Skin epidermis (tissue), 12 donors: ENCODE results near the gene SASH3.
A peak's percentile ranks its signal among the peaks of the same experiment; 100 is the strongest.
"Not testable (repeated sequence)": the region's sequence is repeated elsewhere in the genome, so short reads cannot be mapped to it uniquely, and the experiment has no call there.

ENCODE experiments used
- H3K27ac ChIP-seq, 21 experiments: fragments of 200-600 bp; sonication (generic) in 11 of 21; one replicate each; pipeline ENCODE4 v1.5.0; 2020; ENCODE audit warnings: mild to moderate bottlenecking in 3 of 21, inconsistent platforms in 2 of 21, moderate library complexity in 2 of 21
- H3K4me3 ChIP-seq, 7 experiments: fragments of 200-600 bp; sonication (generic) in 2 of 7; one replicate each; pipeline ENCODE4 v1.5.0; 2020; ENCODE audit warnings: inconsistent platforms in 2 of 7, mild to moderate bottlenecking in 2 of 7, moderate library complexity in 1 of 7

SASH3 gene

DNA sequence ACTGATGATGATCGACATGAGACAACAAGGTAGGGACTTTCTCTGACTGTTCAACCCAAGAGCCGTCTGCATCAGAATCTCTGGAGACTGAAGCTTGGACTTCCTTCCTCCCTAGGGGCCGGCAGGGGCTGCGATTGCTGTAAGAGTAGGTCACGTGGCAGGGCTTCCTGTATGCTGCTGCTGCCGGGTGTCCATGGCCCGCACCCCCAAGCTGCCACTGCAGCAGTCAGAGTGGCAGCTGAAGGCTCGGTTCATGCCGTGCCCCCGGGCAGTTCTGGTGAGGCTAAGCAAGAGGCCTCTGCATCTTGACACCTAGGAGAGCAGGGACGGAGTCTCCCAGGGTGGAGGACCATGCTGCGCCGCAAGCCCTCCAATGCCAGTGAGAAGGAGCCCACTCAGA is at the start of gene SASH3:
TSS of gene SASH3 (plus strand) at position 203 of the 400 bp plus-strand sequence. CDS start at position 352, 149 bp downstream.
- Histone ChIP-seq H3K4me3 (peak within 1 kb of the TSS; percentile 26 to 40 (median 29)), H3K27ac (peak within 1 kb of the TSS in 14 of 21 experiments; percentile 20 to 92 (median 73))

DNA sequence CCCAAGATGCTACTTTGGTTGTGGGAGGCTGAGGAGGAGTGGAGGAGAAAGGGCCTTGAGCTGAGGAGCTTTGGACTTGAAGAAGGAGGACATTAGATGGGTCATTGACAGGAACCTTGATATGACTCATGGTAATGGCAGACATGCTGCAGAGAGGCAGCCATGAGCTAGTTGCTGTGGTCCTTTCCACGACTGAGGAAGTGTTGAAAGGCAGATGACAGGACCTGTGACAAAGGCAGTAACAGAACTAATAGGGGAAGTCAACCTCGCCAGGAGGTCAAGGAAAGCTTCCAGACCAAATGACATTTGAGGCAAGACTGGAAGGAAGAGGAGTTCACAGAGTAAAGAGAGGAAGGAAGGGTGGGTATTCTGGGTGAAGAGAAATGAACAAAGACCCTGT is 48.5 kb upstream of the SASH3 start:
- Histone ChIP-seq H3K27ac (no peak overlapping the region), H3K4me3 (no peak overlapping the region)

DNA sequence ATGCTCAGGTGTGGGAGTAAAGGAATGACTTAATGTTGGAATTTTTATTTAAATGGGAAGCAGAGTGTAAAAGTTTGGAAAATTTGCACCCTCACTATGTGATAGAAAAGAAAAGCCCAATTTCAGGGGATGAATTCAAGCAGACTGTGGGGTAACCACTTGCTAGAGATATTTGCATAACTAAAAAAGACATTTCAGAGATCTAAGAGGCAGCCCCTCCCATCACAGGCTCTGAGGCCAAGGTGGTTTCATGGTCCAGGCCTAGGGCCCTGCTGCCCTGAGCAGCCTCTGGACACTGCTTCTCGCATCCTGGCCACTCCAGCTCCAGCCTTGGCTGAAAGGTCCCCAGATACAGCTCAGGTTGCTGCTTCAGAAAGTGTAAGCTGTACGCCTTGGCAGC is 46.9 kb upstream of the SASH3 start:
- H3K4me3 ChIP-seq: no peak overlapping the region
- no peak overlapping the region for H3K27ac ChIP-seq

DNA sequence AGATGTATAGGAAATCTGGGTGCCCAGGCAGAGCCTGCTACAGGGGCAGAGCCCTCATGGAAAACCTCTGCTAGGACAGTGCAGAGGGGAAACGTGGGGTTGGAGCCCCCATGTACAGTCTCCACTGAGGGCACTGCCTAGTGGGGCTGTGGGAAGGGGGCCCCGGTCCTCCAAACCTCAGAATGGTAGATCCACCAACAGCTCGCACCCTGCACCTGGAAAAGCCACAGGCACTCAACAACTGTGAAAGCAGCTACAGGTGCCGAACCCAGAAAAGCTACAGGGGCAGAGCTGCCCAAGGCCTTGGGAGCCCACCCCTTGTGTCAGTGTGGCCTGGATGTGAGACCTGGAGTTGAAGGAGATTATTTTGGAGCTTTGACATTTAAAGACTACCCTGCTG is 46.4 kb upstream of the SASH3 start:
- H3K27ac ChIP-seq: no peak overlapping the region
- H3K4me3 ChIP-seq: no peak overlapping the region

DNA sequence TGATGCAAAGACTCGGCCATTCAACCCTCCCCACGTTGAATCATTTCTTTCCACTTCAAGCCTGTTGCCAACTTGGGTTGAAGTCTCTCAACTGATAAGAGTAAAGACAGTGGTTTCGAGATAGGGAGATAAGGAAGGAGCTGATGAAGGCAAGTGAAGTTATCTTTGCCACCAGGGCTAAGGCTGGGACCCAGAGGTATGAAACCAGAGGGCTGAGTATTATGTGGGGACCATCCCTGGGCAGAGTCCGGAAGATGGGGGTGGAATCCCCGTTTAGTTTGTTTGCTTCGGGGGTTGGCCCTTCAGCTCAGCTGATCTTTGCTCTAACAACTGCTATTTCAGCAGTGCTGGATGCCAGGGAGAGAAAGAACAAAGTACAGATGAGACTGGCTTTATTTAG is 43.3 kb upstream of the SASH3 start:
- H3K27ac ChIP-seq: no peak overlapping the region
- H3K4me3 ChIP-seq: no peak overlapping the region

DNA sequence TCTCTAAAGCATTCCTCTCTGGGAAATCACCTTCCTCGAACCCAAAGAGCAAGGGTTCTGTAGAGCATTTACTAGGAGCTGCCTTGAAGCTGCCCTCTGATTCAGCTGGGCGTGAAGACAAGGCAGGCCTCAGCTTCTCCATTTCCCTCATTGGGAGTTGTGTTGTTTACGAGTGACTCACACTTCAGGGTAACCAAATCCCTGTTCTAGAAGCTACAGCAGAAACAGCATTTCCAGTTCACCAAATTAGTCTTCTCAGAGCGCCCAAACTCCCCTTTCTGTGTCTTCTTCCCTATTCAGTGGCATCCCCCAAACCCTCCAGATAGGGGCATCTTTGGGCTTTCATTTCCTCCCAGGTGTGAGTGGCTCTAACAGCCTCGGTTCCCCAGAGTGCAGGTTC is 41.8 kb upstream of the SASH3 start:
- no peak overlapping the region for H3K4me3 ChIP-seq
- peak overlapping the region in 16 of 21 experiments; percentile 25 to 74 (median 54) for H3K27ac ChIP-seq

DNA sequence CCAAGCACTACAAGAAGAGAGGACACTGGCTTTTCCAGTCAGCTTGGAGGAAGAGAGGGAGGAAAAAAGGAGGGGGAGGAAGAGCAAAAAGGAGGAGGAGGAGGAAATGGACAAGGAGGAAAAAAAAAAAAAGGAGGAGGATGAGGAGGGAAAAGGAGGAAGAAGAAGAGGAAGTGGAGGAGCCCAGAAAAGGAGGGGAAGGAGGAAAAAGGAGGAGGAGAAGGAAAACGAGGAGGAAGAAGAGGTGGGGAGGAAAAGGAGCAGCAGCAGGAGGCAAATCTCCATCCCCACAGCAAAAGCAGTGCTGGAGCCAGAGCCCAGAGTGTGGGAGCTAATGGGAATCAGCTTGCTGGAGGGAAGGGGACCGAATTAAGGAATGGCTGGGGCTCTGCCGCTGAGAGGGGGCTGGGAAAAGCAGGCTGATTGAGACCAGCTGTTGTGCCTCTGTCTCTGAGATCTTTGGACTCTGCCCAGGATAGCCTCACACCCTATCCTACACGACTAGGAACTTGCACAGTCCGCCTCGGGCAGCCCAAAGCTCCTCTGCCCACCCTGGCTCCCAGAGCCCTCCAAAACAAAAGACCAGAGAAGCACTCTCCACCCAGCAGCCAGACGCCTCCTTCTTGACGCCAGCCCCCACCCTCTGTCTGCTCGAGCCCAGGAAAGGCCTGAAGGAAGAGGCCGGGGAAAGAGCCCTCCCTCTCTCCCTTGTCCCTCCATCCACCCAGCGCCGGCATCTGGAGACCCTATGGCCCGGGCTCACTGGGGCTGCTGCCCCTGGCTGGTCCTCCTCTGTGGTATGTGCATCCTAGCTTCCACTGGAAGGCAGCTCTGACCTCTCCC is 41.1 kb upstream of the SASH3 start, which contains the start of gene XPNPEP2:
TSS of gene XPNPEP2 (plus strand) at position 514 of the 843 bp plus-strand sequence. CDS start at position 749, 235 bp downstream.
- Histone ChIP-seq H3K4me3 (no peak within 1 kb of the TSS), H3K27ac (peak within 1 kb of the TSS in 16 of 21 experiments; percentile 25 to 74 (median 54))

DNA sequence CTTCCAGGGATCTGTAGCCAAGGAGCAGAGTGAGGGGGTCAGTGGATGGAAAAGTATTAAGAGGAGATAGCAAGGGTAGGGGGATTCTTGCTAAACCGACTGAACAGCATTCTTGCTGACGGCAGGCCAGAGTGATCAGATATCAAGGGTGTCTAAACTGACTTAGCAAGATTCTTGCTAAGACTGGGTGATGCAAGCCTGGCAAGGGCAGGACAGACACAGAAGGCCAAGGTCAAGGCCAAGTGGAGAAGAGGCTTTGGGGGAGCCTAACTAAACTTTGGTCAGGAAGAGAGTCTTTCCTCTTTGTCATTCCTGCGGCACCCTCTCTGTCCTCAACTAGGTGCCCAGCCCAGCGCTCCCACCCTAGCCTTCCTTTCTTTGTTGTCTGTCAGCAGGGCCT is 40.2 kb upstream of the SASH3 start:
- Histone ChIP-seq H3K27ac (peak overlapping the region in 10 of 21 experiments; percentile 7 to 74 (median 58)), H3K4me3 (no peak overlapping the region)

DNA sequence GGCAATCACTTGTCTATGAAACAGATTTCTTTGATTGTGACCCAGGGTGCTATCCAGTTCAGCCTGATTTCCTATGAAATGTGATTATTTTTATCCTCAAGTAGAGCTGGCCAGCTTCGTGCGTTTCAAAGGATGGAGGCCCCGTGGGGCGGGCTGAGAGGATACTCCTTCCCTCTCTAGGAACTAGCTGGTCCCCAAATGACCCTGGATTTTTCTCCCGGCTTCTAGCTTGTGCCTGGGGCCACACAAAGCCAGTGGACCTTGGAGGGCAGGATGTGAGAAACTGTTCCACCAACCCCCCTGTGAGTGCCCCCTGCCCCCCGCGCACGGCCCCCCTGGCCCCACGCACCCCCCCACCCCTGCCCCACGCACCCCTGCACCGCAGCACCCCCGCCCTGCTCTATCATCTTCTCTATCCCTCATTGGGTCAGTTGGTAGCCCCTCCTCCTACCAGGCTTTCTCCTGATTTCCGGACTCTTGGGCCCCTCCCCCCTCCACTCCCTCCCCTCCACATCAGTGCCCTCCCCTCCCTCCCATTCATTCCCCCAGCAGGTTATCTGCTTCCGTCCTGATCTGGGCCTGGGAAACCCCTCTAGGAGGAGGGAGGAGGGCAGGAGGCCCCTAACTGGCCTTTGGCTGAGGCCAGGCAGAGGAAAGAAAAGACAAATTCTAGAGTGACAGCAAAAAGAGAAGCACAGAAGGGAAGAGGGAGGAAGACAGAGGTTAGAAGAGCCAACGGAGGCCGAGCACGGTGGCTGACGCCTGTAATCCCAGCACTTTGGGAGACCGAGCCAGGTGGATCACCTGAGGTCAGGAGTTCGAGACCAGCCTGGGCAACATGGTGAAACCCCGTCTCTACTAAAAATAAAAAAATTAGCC is 37.6 kb upstream of the SASH3 start:
- no peak overlapping the region for H3K27ac ChIP-seq
- H3K4me3 ChIP-seq: no peak overlapping the region

DNA sequence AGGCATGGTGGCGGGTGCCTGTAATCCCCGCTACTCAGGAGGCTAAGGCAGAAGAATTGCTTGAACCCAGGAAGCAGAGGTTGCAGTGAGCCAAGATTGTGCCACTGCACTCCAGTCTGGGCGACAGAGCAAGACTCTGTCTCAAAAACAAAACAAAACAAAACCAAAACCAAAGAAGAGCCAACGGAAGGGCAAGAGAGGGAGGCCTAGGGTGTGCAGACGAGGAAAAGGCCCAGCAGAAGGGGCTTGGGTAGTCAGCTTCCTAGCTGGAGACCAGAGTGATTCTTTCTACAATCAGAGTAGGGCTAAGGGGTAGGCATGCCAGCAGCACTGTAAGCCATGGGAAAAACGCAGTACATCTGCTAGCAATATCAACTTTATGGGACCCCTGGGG is 37.0 kb upstream of the SASH3 start:
- not testable (repeated sequence) for H3K4me3 ChIP-seq, H3K27ac ChIP-seq

DNA sequence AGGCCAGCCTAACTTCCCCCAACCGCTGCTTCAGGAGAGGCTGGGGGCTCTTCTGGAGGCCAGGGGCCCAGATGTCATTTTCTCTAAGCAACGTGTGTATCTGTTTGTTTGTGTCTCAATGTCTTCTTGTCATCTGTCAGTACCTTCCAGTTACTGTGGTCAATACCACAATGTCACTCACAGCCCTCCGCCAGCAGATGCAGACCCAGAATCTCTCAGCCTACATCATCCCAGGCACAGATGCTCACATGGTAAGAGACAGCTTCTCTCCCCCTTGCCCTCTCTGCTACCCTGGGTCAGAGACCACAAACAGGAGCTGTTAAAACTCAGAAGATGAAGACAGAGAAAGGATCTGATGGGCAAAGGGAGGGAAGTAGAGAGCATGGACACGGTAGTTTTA is 35.9 kb upstream of the SASH3 start:
- H3K4me3 ChIP-seq: no peak overlapping the region
- no peak overlapping the region for H3K27ac ChIP-seq

DNA sequence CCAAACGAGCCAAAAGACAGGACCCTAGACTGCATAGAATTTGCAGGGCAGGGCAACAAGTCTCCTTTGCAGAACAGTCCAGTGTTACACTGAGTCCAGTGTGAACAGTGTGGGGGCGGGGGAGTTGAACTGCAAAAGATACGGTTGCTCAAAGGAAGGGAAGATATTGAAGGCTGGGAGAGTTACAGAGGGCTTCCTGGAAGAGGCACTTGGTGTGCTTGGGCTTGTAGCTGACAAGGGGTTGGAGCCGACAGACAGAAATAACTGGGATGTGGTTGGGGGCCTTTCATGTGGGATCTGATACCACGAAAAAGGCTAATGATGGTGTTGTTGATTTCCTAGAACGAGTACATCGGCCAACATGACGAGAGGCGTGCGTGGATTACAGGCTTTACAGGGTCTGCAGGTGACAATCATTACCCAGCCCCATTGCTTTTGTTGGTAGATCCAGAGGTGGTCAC is 34.9 kb upstream of the SASH3 start:
- Histone ChIP-seq H3K27ac (no peak overlapping the region), H3K4me3 (no peak overlapping the region)

DNA sequence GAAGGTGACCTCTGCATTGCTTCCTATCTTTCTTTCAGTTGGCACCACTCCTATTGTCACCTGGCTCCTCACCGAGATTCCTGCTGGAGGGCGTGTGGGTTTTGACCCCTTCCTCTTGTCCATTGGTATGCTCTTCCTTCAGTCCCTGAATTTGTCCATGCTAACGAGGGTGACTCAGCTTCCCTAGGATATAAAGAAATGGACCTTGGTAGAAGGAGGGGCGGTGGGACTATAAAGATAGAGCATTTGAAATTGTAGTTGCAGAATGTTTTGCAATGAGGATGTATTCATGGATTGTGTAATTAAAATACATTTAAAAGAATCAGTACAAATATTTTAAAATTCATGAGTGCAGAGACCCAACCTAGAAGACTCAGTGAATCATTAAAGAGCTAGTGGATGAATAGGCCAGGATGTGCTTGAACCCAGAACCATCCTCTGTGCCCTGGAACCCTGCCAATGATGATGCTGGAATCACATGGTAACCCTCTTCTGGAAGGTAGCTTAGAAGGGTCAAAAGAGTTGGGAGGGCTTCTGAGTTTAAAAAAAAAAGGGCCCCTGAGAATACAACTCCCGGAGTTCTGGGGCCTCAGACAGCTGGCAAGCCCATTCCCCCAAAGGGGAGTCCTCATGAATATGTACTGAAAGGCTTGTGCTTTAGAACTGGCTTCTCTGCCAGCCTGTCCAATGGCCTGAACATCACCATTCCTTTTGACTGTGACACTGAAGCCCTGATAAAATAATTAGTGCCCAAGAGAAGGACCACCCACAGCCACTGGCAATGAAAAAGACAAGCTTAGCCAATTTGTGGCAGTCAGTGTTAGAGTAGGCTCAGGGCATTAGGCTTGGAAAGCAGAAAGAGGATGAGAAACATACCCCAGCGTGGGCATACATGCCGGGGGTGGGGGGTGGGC is 32.9 kb upstream of the SASH3 start:
- no peak overlapping the region for H3K4me3 ChIP-seq
- H3K27ac ChIP-seq: peak overlapping the region in 1 of 21 experiments; percentile 19

DNA sequence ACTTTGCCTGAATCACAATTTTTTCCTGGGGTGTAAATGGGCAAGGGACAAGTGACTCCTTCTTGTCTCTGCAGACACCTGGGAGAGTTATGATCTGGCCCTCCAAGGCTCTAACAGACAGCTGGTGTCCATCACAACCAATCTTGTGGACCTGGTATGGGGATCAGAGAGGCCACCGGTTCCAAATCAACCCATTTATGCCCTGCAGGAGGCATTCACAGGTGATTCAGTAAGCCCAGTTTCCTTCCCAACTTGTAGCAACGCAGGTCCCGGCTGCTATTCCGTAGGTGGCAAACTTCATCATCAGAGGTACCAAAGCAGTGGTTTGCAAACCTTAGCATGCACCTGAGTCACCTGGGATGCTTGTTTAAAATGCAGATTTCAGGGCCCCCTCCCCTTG is 32.2 kb upstream of the SASH3 start:
- H3K27ac ChIP-seq: peak overlapping the region in 1 of 21 experiments; percentile 18
- H3K4me3 ChIP-seq: no peak overlapping the region

DNA sequence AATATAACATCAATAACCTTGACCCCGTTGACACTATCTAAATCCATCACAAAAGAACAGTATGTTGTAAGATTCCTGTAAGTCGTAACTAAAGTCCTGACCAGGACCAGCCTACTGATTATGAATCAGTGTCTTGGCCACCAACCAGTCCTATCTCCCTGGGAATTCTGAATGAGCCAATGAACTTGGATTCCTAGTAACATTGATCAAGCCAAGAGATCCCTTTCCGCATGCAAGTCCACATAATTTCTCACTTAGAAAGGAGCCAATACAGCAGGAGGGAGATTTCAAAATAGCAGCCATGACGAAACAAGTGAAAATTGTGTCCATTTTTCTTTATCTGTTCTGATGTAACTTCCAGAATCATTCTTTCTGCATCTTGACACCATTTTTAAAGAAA is 31.4 kb upstream of the SASH3 start:
- Histone ChIP-seq H3K27ac (peak overlapping the region in 1 of 21 experiments; percentile 7), H3K4me3 (no peak overlapping the region)

DNA sequence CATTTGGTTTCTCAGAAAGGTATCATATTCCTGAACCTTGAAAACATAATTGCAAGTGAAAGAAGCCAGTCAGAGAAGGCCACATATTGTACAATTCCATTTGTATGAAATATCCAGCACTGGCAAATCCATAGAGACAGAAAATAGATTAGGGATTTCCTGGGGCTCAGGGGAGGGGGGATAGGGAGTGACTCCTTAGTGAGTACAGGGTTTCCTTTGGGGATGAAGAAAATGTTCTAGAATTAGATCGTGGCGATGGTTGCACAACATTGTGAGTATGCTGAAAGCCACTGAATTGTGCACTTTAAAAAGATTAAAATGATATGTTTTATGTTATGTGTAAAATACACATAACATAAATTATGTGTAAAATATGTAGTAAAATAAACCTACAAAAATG is 30.7 kb upstream of the SASH3 start:
- Histone ChIP-seq H3K4me3 (no peak overlapping the region), H3K27ac (no peak overlapping the region)

DNA sequence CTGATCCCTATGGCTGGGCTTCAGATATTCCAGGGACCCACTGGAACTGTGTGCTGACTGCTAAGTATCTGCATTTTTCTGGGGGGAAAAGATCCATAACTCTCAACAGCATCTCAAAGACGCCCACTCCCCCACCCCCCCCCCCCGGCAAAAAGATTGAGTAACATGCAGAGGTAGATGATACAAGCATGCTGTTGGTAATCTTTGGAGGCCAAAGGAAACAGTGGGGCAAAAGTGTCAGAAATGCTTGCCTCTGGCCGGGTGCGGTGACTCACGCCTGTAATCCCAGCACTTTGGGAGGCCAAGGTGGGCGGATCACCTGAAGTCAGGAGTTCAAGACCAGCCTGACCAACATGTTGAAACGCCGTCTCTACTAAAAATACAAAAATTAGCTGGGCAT is 28.8 kb upstream of the SASH3 start:
- no peak overlapping the region for H3K4me3 ChIP-seq
- H3K27ac ChIP-seq: no peak overlapping the region

DNA sequence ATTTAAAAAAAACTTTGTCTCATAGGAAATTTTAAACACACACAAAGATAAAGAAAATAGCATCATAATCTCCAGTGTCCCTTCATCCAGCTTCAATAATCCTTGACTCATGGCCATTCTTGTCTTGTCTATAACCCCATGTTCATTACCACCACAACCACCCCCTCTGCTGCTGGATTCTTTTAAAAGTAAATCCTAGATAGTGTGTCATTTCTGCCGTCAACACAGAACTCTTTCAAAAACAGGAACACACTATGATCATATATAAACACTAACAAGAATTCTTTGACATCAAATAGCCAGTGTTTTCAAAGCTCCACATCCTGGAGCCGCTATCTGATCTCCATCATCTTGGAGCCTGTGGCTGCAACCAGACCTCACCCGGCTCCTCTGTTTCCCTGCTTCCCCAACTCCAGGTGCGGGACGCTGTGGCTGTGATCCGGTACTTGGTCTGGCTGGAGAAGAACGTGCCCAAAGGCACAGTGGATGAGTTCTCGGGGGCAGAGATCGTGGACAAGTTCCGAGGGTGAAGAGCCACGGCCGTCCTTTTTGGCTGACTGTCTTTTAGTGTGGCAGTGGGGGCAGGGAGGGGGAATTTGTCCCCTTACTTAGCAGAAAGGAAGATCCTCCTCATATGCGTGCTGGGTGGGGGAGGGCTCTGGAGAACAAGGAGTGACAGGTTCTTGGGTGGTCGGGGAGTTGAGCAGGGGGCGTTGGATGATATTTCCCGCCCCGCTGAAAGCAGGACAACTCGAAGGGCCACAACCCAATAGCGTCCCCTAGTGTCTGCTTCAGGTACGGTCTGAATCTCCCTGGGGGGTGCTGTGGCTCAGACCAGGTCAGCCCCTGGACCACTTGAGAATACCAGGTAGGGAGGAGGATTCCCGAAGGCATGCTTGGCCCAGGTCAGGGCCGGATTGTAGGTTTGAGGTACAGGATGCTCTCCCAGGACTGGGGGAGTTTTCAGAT is 25.4 kb upstream of the SASH3 start:
- no peak overlapping the region for H3K27ac ChIP-seq
- no peak overlapping the region for H3K4me3 ChIP-seq
